K562 (cell line): ENCODE results near the gene NRARP. TPM values are rescaled to one million over a fixed set of nuclear protein-coding genes. Genes with fewer than 3 reads are reported as not detected.

ENCODE experiments used
- DEAF1 ChIP-seq: fragments of 450-650 bp; formaldehyde crosslinking; IDR thresholded peaks from 2 replicates; pipeline ENCODE4 v1.4.0; 2020; ENCODE audit warnings: mild to moderate bottlenecking, moderate library complexity
- GTF3C2 ChIP-seq: IDR thresholded peaks from 3 replicates; pipeline ENCODE4 v1.6.1; 2011; ENCODE audit warnings: borderline replicate concordance, mild to moderate bottlenecking, moderate library complexity; ENCODE audit not compliant: insufficient read length; ENCODE audit errors: extremely low read depth
- JUN ChIP-seq, 2 experiments: sonication (generic) in 1 of 2; formaldehyde crosslinking in 1 of 2; IDR thresholded peaks; 2 replicates each; pipeline versions ENCODE4 v1.6.1 to v1.8.0; 2012 to 2022; ENCODE audit warnings: borderline replicate concordance in 2 of 2, mild to moderate bottlenecking in 2 of 2, improper control_type of control experiment in 1 of 2, low read depth in 1 of 2, low read length in 1 of 2, missing genetic modification reagents in 1 of 2
- KLF1 ChIP-seq: fragments of 450-650 bp; IDR thresholded peaks from 2 replicates; pipeline ENCODE4 v1.6.1; 2016; ENCODE audit warnings: missing genetic modification characterization, missing compliant biosample characterization
- MAFG ChIP-seq: fragments of 450-650 bp; conservative IDR thresholded peaks from 2 replicates; pipeline ENCODE4 v1.6.1; 2016; ENCODE audit warnings: missing genetic modification characterization, missing compliant biosample characterization
- MBD2 ChIP-seq: sonication (generic); IDR thresholded peaks from 2 replicates; pipeline ENCODE4 v1.6.1; 2016; ENCODE audit warnings: low read depth, borderline replicate concordance
- NCOA2 ChIP-seq, 2 experiments: fragments of 450-650 bp; IDR thresholded peaks; 2 replicates each; pipeline ENCODE4 v1.6.1; 2018; ENCODE audit warnings: mild to moderate bottlenecking in 2 of 2, moderate library complexity in 1 of 2; ENCODE audit not compliant: partially characterized antibody in 2 of 2
- ZC3H11A ChIP-seq: IDR thresholded peaks from 2 replicates; pipeline ENCODE4 v1.6.1; 2012; ENCODE audit warnings: low read depth, low read length, improper control_type of control experiment
- ZNF318 ChIP-seq, 2 experiments: fragments of 450-650 bp; IDR thresholded peaks; 2 replicates each; pipeline ENCODE4 v1.6.1; 2016; ENCODE audit warnings: mild to moderate bottlenecking in 2 of 2, borderline replicate concordance in 1 of 2, low read depth in 1 of 2, moderate library complexity in 1 of 2
- ZNF347 ChIP-seq: fragments of 450-650 bp; formaldehyde crosslinking; IDR thresholded peaks from 2 replicates; pipeline ENCODE4 v1.4.0; 2020; ENCODE audit warnings: low read depth, mild to moderate bottlenecking, moderate library complexity
- ZNF551 ChIP-seq: fragments of 250-450 bp; sonication (Bioruptor Pico); IDR thresholded peaks from 2 replicates; pipeline ENCODE4 v1.5.0; 2021; ENCODE audit warnings: mild to moderate bottlenecking, moderate library complexity
- ZNF75A ChIP-seq: fragments of 450-650 bp; formaldehyde crosslinking; IDR thresholded peaks from 2 replicates; pipeline ENCODE4 v1.4.0; 2020; ENCODE audit warnings: mild to moderate bottlenecking
- polyA plus RNA-seq, 8 experiments: library from polyadenylated mRNA; depleted of rRNA in 4 of 8; stranded (reverse) in 5 of 8; unstranded in 3 of 8; fragments of >200 nt; fragmentation: Nextera tagmentation in 2 of 8; fragmentation: Illumina TruSeq in 1 of 8; extraction: Ambion mirVana in 2 of 8; extraction: Trizol in 1 of 8; gene quantifications; 2 replicates each; pipeline versions ENCODE4 v1.2.1 to v1.2.3, GENCODE V29; 2011 to 2014; ENCODE audit warnings: inconsistent platforms in 1 of 8, missing spikeins in 1 of 8
- total RNA-seq, 7 experiments: library from RNA; depleted of rRNA in 6 of 7; stranded (reverse); fragments of >200 nt in 6 of 7; fragmentation: Illumina TruSeq in 2 of 7; extraction: Trizol in 2 of 7; gene quantifications; 2 replicates each; pipeline versions ENCODE4 v1.2.1 to v1.2.3, GENCODE V29; 2011 to 2021; ENCODE audit warnings: low replicate concordance in 1 of 7

The NRARP gene
- total and polyA plus RNA-seq, 9 of the 15 experiments (the other 6 are each of a cell fraction or from before 2014, with no cell fraction given) = 2.0 to 24.5 (median 7.2) TPM; not detected in 2

GRCh38 chr9:137311171-137311985, 9.3 kb upstream of the NRARP start (continued):
- no peak for TF ChIP-seq GTF3C2
- TF ChIP-seq ZNF551 (CRISPR knock-in tag) = no peak
- TF ChIP-seq ZNF75A (CRISPR knock-in tag) = peak; percentile 72; the same call in 1 of the 2 replicates
- TF ChIP-seq DEAF1 = no peak
- 0 out of 2 replicates have a peak, but pooled peaks have one; percentile 21 for TF ChIP-seq MAFG (tag)
- no peak for TF ChIP-seq MBD2
- TF ChIP-seq ZC3H11A = no peak
- no peak for TF ChIP-seq KLF1 (tag)
- TF ChIP-seq JUN (IDR thresholded peaks at IDR 0.05; ENCODE audit: borderline replicate concordance, low read depth, low read length) = no peak
- TF ChIP-seq JUN (CRISPR knock-in tag; IDR thresholded peaks at IDR 0.05; ENCODE audit: borderline replicate concordance) = no peak
- TF ChIP-seq ZNF318 (IDR thresholded peaks at IDR 0.05; ENCODE audit: borderline replicate concordance in 1 of 2, low read depth in 1 of 2) = no peak
- TF ChIP-seq NCOA2 (IDR thresholded peaks at IDR 0.05; ENCODE audit: partially characterized antibody in 2 of 2) = no peak
- TF ChIP-seq ZNF347 (CRISPR knock-in tag) = no peak
